OCI-LY1 (cell line): ENCODE data around the gene AKT3.

Experiments used
- H2AFZ ChIP-seq: fragments of 200-600 bp; sonication (generic), shearing (Covaris generic); 2 replicates; pipeline ENCODE4 v1.6.0; 2014; ENCODE audit warnings: antibody characterized with exemption, mild to moderate bottlenecking, low read length
- H3F3A ChIP-seq: fragments of 200-600 bp; sonication (generic), shearing (Covaris generic); 2 replicates; pipeline ENCODE4 v1.6.0; 2014; ENCODE audit warnings: mild to moderate bottlenecking, antibody characterized with exemption, low read length, moderate library complexity; ENCODE audit not compliant: insufficient read depth
- H3K27ac ChIP-seq: fragments of 200-600 bp; sonication (generic); 2 replicates; pipeline ENCODE4 v1.5.1; 2014; ENCODE audit warnings: low read length, mixed run types, mild to moderate bottlenecking, low read depth; ENCODE audit not compliant: poor library complexity, severe bottlenecking
- H3K27me3 ChIP-seq: fragments of 200-600 bp; sonication (generic); 2 replicates; pipeline ENCODE4 v1.6.0; 2014; ENCODE audit warnings: antibody characterized with exemption, mild to moderate bottlenecking, low read length, moderate library complexity; ENCODE audit not compliant: insufficient read depth
- H3K36me3 ChIP-seq: fragments of 200-600 bp; sonication (generic); 2 replicates; pipeline ENCODE4 v1.6.1; 2014; ENCODE audit warnings: mild to moderate bottlenecking, antibody characterized with exemption, low read length, moderate library complexity, mixed read lengths; ENCODE audit not compliant: insufficient read depth
- H3K4me1 ChIP-seq: fragments of 200-600 bp; sonication (generic); 2 replicates; pipeline ENCODE4 v1.5.1; 2014; ENCODE audit warnings: mild to moderate bottlenecking, low read length, moderate library complexity; ENCODE audit not compliant: insufficient read depth, severe bottlenecking
- H3K4me2 ChIP-seq: fragments of 200-600 bp; sonication (generic), shearing (Covaris generic); 2 replicates; pipeline ENCODE4 v1.6.1; 2014; ENCODE audit warnings: low read length
- H3K4me3 ChIP-seq: fragments of 200-600 bp; sonication (generic); 2 replicates; pipeline ENCODE4 v1.5.1; 2014; ENCODE audit warnings: low read length, low read depth, mild to moderate bottlenecking, mixed read lengths; ENCODE audit not compliant: poor library complexity, severe bottlenecking
- H3K79me2 ChIP-seq: fragments of 200-600 bp; shearing (Covaris generic); 2 replicates; pipeline ENCODE4 v1.6.1; 2016; ENCODE audit warnings: mixed run types, low read length, mixed read lengths; ENCODE audit not compliant: insufficient read depth
- H3K9ac ChIP-seq: fragments of 200-600 bp; sonication (generic), shearing (Covaris generic); 2 replicates; pipeline ENCODE4 v1.6.1; 2014; ENCODE audit warnings: mild to moderate bottlenecking, low read length, mixed read lengths
- H3K9me2 ChIP-seq: fragments of 200-600 bp; sonication (generic), shearing (Covaris generic); 2 replicates; pipeline ENCODE4 v1.6.1; 2014; ENCODE audit warnings: low read depth, mild to moderate bottlenecking, low read length, mixed read lengths
- H3K9me3 ChIP-seq: fragments of 200-600 bp; shearing (Covaris generic); 2 replicates; pipeline ENCODE4 v1.6.1; 2014; ENCODE audit warnings: low read length, mixed read lengths
- H4K20me1 ChIP-seq: fragments of 200-600 bp; sonication (generic), shearing (Covaris generic); 2 replicates; pipeline ENCODE4 v1.6.0; 2016; ENCODE audit warnings: mild to moderate bottlenecking, low read length; ENCODE audit not compliant: insufficient read depth
- EZH2 ChIP-seq: fragments of 200-600 bp; sonication (generic), shearing (Covaris generic); IDR thresholded peaks from 2 replicates; pipeline ENCODE4 v1.8.0; 2017; ENCODE audit warnings: borderline replicate concordance, mixed run types, mild to moderate bottlenecking, antibody characterized with exemption, low read length, moderate library complexity, mixed read lengths
- TF ChIP-seq, protein P1 (sequence below): fragments of 200-600 bp; sonication (generic), shearing (Covaris generic); IDR thresholded peaks from 2 replicates; pipeline ENCODE4 v1.5.1; 2017; ENCODE audit warnings: mild to moderate bottlenecking, antibody characterized with exemption, low read length, moderate library complexity, mixed read lengths

The AKT3 gene

DNA sequence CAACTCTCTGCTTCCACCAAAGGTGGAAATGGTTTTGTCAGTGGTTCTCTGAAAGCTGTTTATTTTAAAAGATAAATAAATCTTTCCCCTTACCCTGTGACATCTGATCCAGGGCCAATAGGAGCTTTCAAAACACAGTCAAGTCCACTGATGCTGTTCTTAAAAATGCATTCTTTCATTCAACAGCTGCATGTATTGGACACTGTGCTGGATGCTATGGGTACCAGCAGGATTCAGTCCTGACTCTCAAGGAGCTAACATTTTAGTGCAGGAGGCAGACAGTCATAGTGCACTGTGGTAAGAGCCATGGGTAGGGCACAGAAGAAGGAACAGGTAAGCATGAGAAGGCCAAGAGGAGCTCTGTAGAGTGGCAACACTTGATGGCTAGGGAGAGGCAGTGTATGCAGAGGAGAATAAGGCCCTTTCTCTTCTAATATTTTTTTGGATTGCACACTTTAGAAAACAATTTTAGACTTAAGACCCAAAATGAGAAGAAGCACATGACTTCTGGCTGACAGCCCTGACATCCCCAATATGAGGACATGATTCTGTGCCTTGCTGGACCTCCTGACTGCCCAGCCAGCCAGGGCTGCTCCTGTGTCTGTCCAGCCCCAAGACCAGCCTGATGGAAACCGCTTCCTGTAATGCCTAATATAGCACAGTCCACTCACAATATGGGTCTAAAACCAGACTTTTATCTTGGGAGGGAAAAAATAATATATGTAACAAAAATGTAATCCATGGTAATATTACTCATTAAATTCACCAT is 386.9 kb downstream of the AKT3 start:
- no peak overlapping the region for H3K4me2 ChIP-seq
- no peaks in the 10 kb centered on the region for H3F3A ChIP-seq
- H3K36me3 ChIP-seq = no peaks in the 10 kb centered on the region
- no peak overlapping the region for H3K4me3 ChIP-seq
- H3K79me2 ChIP-seq = no peaks in the 10 kb centered on the region
- TF ChIP-seq, protein P1, sequence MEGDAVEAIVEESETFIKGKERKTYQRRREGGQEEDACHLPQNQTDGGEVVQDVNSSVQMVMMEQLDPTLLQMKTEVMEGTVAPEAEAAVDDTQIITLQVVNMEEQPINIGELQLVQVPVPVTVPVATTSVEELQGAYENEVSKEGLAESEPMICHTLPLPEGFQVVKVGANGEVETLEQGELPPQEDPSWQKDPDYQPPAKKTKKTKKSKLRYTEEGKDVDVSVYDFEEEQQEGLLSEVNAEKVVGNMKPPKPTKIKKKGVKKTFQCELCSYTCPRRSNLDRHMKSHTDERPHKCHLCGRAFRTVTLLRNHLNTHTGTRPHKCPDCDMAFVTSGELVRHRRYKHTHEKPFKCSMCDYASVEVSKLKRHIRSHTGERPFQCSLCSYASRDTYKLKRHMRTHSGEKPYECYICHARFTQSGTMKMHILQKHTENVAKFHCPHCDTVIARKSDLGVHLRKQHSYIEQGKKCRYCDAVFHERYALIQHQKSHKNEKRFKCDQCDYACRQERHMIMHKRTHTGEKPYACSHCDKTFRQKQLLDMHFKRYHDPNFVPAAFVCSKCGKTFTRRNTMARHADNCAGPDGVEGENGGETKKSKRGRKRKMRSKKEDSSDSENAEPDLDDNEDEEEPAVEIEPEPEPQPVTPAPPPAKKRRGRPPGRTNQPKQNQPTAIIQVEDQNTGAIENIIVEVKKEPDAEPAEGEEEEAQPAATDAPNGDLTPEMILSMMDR = no peak
- no peak for TF ChIP-seq EZH2
- H3K27me3 ChIP-seq = no peaks in the 10 kb centered on the region
- H3K27ac ChIP-seq = no peak overlapping the region
- no peaks in the 10 kb centered on the region for H3K9me3 ChIP-seq
- no peaks in the 10 kb centered on the region for H4K20me1 ChIP-seq
- H2AFZ ChIP-seq = no peak overlapping the region
- no peaks in the 10 kb centered on the region for H3K9me2 ChIP-seq
- H3K9ac ChIP-seq = no peak overlapping the region
- H3K4me1 ChIP-seq = no peaks in the 10 kb centered on the region

DNA sequence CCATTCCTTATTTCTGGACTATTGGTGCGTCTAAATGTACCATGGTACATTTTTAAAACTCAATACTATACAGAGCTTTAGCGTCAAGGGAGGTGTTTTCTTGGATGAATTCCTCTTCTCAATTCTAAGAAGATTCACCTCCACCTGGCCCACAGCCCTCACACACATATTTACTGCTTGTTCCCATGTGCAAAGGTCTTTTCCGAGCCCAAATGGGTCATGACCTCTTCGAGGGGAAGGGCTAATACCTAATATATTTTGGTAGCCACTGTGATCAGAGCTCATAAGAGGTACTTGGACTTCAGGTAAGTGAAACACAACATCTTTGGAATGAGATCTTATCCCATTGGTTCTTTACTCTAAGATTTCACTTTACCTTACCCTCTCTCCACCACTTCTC is 388.3 kb downstream of the AKT3 start:
- Histone ChIP-seq H3K4me2 (no peak overlapping the region), H2AFZ (no peak overlapping the region), H3K36me3 (no peaks in the 10 kb centered on the region), H3K79me2 (no peaks in the 10 kb centered on the region), H3K9ac (no peak overlapping the region), H3K27me3 (no peaks in the 10 kb centered on the region), H3K4me3 (no peak overlapping the region), H3K4me1 (no peaks in the 10 kb centered on the region), H4K20me1 (no peaks in the 10 kb centered on the region), H3K9me2 (no peaks in the 10 kb centered on the region), H3K27ac (no peak overlapping the region), H3F3A (no peaks in the 10 kb centered on the region), H3K9me3 (no peaks in the 10 kb centered on the region)
- TF ChIP-seq EZH2 = no peak
- TF ChIP-seq, protein P1 = no peak

DNA sequence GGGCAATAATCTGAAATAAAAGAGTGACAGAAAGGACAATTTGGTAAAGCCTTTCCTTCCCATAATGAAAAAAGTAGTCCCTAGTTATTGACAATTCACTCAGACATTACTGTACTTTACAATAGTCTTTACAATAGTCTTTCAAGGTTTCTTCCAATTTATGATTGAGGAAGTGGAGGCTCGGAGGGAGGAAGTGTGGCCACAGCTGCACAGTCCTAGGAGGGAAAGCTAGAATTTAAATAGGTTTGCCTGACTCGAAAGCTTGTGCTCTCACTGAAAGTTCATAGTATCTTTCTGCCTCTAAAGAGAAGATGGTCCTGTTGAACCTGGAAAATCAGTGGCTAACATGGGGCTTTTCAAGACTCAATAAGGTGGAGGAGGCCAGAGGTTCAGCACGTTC is 391.0 kb downstream of the AKT3 start:
- no peaks in the 10 kb centered on the region for H4K20me1 ChIP-seq
- no peak overlapping the region for H2AFZ ChIP-seq
- no peak overlapping the region for H3K9ac ChIP-seq
- H3K4me3 ChIP-seq = no peak overlapping the region
- H3K79me2 ChIP-seq = no peaks in the 10 kb centered on the region
- no peaks in the 10 kb centered on the region for H3K27me3 ChIP-seq
- no peaks in the 10 kb centered on the region for H3F3A ChIP-seq
- no peaks in the 10 kb centered on the region for H3K4me1 ChIP-seq
- no peak overlapping the region for H3K27ac ChIP-seq
- H3K9me3 ChIP-seq = no peaks in the 10 kb centered on the region
- no peaks in the 10 kb centered on the region for H3K9me2 ChIP-seq
- H3K36me3 ChIP-seq = no peaks in the 10 kb centered on the region
- no peak overlapping the region for H3K4me2 ChIP-seq
- TF ChIP-seq, protein P1 = no peak
- no peak for TF ChIP-seq EZH2
